CD14-positive monocyte (primary cell): Measurements from ENCODE around the gene KCTD5. TPM values are rescaled to one million over a fixed set of nuclear protein-coding genes. Genes with fewer than 3 reads are reported as not detected.

Experiments used
- DNase-seq, 3 donors: peaks; one replicate each; pipeline ENCODE4 v3.0.0-alpha.2; 2011 to 2022
- H2AFZ ChIP-seq: 2 replicates; pipeline ENCODE4 v1.6.0; 2012; ENCODE audit warnings: mild to moderate bottlenecking, low read depth, low read length, inconsistent platforms; ENCODE audit not compliant: insufficient read depth, poor library complexity, severe bottlenecking
- H3K27ac ChIP-seq, 2 donors: 1 replicate in 1 of 2; 2 replicates in 1 of 2; pipeline ENCODE4 v1.5.1; 2012 to 2013; ENCODE audit warnings: low read length in 2 of 2, control low read depth in 1 of 2, inconsistent platforms in 1 of 2, low read depth in 1 of 2, mild to moderate bottlenecking in 1 of 2
- H3K27me3 ChIP-seq, 2 donors: one replicate each; pipeline versions ENCODE4 v1.6.0 to v1.6.1; 2011 to 2013; ENCODE audit warnings: low read length in 2 of 2; ENCODE audit not compliant: control insufficient read depth in 2 of 2, insufficient read depth in 2 of 2
- H3K36me3 ChIP-seq, 2 donors: replicated peaks in 1 of 2; 1 replicate in 1 of 2; 2 replicates in 1 of 2; pipeline versions ENCODE4 v1.5.1 to v1.6.1; 2012 to 2013; ENCODE audit warnings: low read length in 2 of 2, control low read depth in 1 of 2, inconsistent platforms in 1 of 2, mild to moderate bottlenecking in 1 of 2; ENCODE audit not compliant: insufficient read depth in 2 of 2, control insufficient read depth in 1 of 2
- H3K4me1 ChIP-seq, 2 donors: 1 replicate in 1 of 2; 2 replicates in 1 of 2; pipeline versions ENCODE4 v1.5.1 to v1.6.1; 2012 to 2013; ENCODE audit warnings: low read length in 2 of 2, control low read depth in 1 of 2, inconsistent platforms in 1 of 2, mild to moderate bottlenecking in 1 of 2, moderate library complexity in 1 of 2; ENCODE audit not compliant: insufficient read depth in 2 of 2, control insufficient read depth in 1 of 2
- H3K4me2 ChIP-seq: replicated peaks from 2 replicates; pipeline ENCODE3; 2012; ENCODE audit warnings: low read length, moderate library complexity, mild to moderate bottlenecking; ENCODE audit not compliant: poor library complexity, severe bottlenecking; ENCODE audit errors: extremely low read depth
- H3K4me3 ChIP-seq, 3 experiments: fragments of 200-600 bp in 1 of 3; sonication (generic) in 1 of 3; replicated peaks in 1 of 3; 1 replicate in 2 of 3; 2 replicates in 1 of 3; pipeline ENCODE4 v1.5.1; 2011 to 2013; ENCODE audit warnings: low read length in 3 of 3, mild to moderate bottlenecking in 3 of 3, control low read depth in 2 of 3, low read depth in 2 of 3, inconsistent platforms in 1 of 3, moderate library complexity in 1 of 3
- H3K79me2 ChIP-seq: 2 replicates; pipeline ENCODE4 v1.6.0; 2012; ENCODE audit warnings: mild to moderate bottlenecking, control low read depth, inconsistent platforms, low read length, moderate library complexity; ENCODE audit not compliant: insufficient read depth
- H3K9ac ChIP-seq: 2 replicates; pipeline ENCODE4 v1.6.0; 2017; ENCODE audit warnings: low read length, mild to moderate bottlenecking; ENCODE audit not compliant: insufficient read depth, poor library complexity, severe bottlenecking
- H3K9me3 ChIP-seq, 2 donors: replicated peaks in 1 of 2; 1 replicate in 1 of 2; 2 replicates in 1 of 2; pipeline versions ENCODE4 v1.5.1 to v1.6.1; 2012 to 2013; ENCODE audit warnings: low read length in 2 of 2, control low read depth in 1 of 2; ENCODE audit not compliant: control insufficient read depth in 1 of 2, insufficient read depth in 1 of 2
- H4K20me1 ChIP-seq: 2 replicates; pipeline ENCODE4 v1.6.0; 2012; ENCODE audit warnings: mild to moderate bottlenecking, low read length, control low read depth, moderate library complexity; ENCODE audit not compliant: insufficient read depth
- H3K27ac Mint-ChIP-seq, 7 donors: one replicate each; pipeline ENCODE4 v1.8.0; 2020; ENCODE audit warnings: mild to moderate bottlenecking in 7 of 7, mixed read lengths in 7 of 7, moderate library complexity in 6 of 7, inconsistent platforms in 2 of 7
- H3K27me3 Mint-ChIP-seq, 3 donors: one replicate each; pipeline ENCODE4 v1.8.0; 2021 to 2022; ENCODE audit warnings: low read depth in 3 of 3, mild to moderate bottlenecking in 3 of 3, mixed read lengths in 3 of 3, moderate library complexity in 3 of 3, inconsistent platforms in 1 of 3
- H3K36me3 Mint-ChIP-seq, 2 donors: one replicate each; pipeline ENCODE4 v1.8.0; 2020; ENCODE audit warnings: mixed read lengths in 2 of 2, inconsistent platforms in 1 of 2, mild to moderate bottlenecking in 1 of 2
- H3K4me1 Mint-ChIP-seq: one replicate; pipeline ENCODE4 v1.8.0; 2020; ENCODE audit warnings: mild to moderate bottlenecking, mixed read lengths
- H3K4me3 Mint-ChIP-seq, 2 donors: one replicate each; pipeline ENCODE4 v1.8.0; 2020; ENCODE audit warnings: mild to moderate bottlenecking in 2 of 2, mixed read lengths in 2 of 2, moderate library complexity in 1 of 2
- H3K9me3 Mint-ChIP-seq, 7 donors: one replicate each; pipeline ENCODE4 v1.8.0; 2020 to 2022; ENCODE audit warnings: mixed read lengths in 7 of 7, mild to moderate bottlenecking in 6 of 7, moderate library complexity in 6 of 7, inconsistent platforms in 2 of 7
- CTCF ChIP-seq: fragments of 200-600 bp; IDR thresholded peaks from one replicate; pipeline ENCODE4 v1.8.0; 2022; ENCODE audit warnings: antibody characterized with exemption, mild to moderate bottlenecking
- WGBS: methylation state at CpG from one replicate; pipeline ENCODE4 v1.1.5; 2013; ENCODE audit warnings: missing lambda C conversion rate; ENCODE audit not compliant: insufficient coverage; 5-methylcytosine and 5-hydroxymethylcytosine counted together
- intact Hi-C, 2 donors: fragments of 100-400 bp; cut with micrococcal nuclease; formaldehyde crosslinking; loops; one replicate each; pipeline versions ENCODE4 v1.15.0 to v1.15.1; 2023
- polyA plus RNA-seq, 3 donors: library from polyadenylated mRNA; depleted of rRNA in 1 of 3; unstranded in 2 of 3; stranded (reverse) in 1 of 3; fragments of 300-500 nt in 2 of 3; fragments of >200 nt in 1 of 3; fragmentation: Illumina TruSeq in 2 of 3; gene quantifications; 1 replicate in 2 of 3; 2 replicates in 1 of 3; pipeline ENCODE4 v1.2.3, GENCODE V29; 2012 to 2021

KCTD5 gene
- polyA plus RNA-seq, 3 donors, result 16.0 to 23.1 (median 21.0) TPM

GRCh38 chr16:2711370-2712062 is 29.2 kb downstream of the KCTD5 start:
- H3K4me3 ChIP-seq, result no peak overlapping the region
- no peak overlapping the region for H2AFZ ChIP-seq
- peaks cover 61% of the 10 kb centered on the region for H4K20me1 ChIP-seq
- H3K4me1 ChIP-seq, result peaks cover 4 to 7% of the 10 kb centered on the region in 2 donors
- H3K27me3 Mint-ChIP-seq, result peaks cover 8 to 15% (median 13%) of the 10 kb centered on the region in 3 donors
- no peak overlapping the region for H3K27ac ChIP-seq
- H3K9ac ChIP-seq, result no peak overlapping the region
- H3K27ac Mint-ChIP-seq, result no peak overlapping the region
- H3K4me2 ChIP-seq, result no peak overlapping the region
- WGBS, result 79% methylated on average over 10 of the region's 22 CpGs
- H3K9me3 ChIP-seq, result no peaks in the 10 kb centered on the region
- no peak for TF ChIP-seq CTCF
- H3K9me3 Mint-ChIP-seq, result peaks cover 0 to 4% (median 0%) of the 10 kb centered on the region in 7 donors
- DNase-seq, result no peak
- H3K36me3 ChIP-seq, result peaks cover 29 to 39% of the 10 kb centered on the region in 2 donors
- no peaks in the 10 kb centered on the region for H3K79me2 ChIP-seq
- H3K4me3 Mint-ChIP-seq, result no peak overlapping the region
- H3K36me3 Mint-ChIP-seq, result peaks cover 17 to 29% of the 10 kb centered on the region in 2 donors
- no peaks in the 10 kb centered on the region for H3K4me1 Mint-ChIP-seq
- intact Hi-C loops, result no loop called here
- H3K27me3 ChIP-seq, result peaks cover 0 to 2% of the 10 kb centered on the region in 2 donors

GRCh38 chr16:2712063-2712441 is 29.7 kb downstream of the KCTD5 start:
- intact Hi-C loops, result no loop called here
- TF ChIP-seq CTCF, result no peak
- Histone ChIP-seq H3K9me3 (no peaks in the 10 kb centered on the region), H3K4me3 (no peak overlapping the region), H3K36me3 (peaks cover 25 to 34% of the 10 kb centered on the region in 2 donors), H3K4me2 (no peak overlapping the region), H2AFZ (no peak overlapping the region), H3K27me3 (peaks cover 0 to 2% of the 10 kb centered on the region in 2 donors), H3K9ac (no peak overlapping the region), H3K79me2 (no peaks in the 10 kb centered on the region), H3K4me1 (peaks cover 4 to 7% of the 10 kb centered on the region in 2 donors), H4K20me1 (peaks cover 56% of the 10 kb centered on the region), H3K27ac (no peak overlapping the region)
- Mint-ChIP-seq H3K4me3 (no peak overlapping the region), H3K9me3 (peaks cover 0 to 4% (median 0%) of the 10 kb centered on the region in 7 donors), H3K4me1 (no peaks in the 10 kb centered on the region), H3K27me3 (peaks cover 9 to 15% (median 13%) of the 10 kb centered on the region in 3 donors), H3K36me3 (peaks cover 17 to 24% of the 10 kb centered on the region in 2 donors), H3K27ac (peak overlapping the region in 1 of 7 donors; percentile 74)
- DNase-seq, result no peak
- 81% methylated on average over 11 of the region's 14 CpGs for WGBS
